Measurements from ENCODE around the gene DHRS1.
"Not testable (repeated sequence)": the region's sequence is repeated elsewhere in the genome, so short reads cannot be mapped to it uniquely, and the experiment has no call there.

The DHRS1 gene

DNA sequence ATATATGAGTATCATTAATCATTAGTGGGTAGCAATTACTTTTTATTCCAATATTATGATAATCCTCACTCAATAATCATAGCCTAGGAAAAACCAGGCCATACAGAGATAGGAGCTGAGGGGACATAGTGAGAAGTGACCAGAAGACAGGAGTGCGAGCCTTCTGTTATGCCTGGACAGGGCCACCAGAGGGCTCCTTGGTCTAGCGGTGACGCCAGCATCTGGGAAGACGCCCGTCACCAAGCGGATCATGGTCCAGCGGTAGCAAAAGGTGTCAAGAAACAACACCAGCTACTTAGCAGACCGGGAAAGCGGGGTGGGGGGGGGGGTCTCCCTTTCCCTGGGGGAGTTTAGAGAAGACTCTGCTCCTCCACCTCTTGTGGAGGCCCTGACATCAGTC lies 28.3 kb upstream of the DHRS1 start:
- not testable (repeated sequence) for DNase-seq (ENCODE audit: low spot score)

DNA sequence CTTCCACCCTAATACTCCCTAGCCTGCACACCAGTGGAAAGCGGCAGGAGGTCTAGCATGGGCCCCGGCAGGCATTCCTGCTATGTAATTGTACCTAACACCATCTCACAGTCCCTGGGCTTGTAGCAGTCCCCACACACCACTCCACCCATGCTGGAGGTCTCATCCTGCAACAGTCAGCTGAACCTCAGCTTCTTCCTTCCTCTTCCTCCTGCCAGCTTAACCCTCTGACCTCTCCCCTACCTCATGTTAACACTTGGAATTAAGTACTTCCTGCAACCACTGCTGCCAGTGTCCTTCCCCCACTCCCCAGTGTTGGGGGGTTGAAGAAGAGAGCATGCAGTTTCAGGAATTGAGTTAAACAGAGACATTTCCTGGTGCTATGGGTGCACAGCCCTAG lies 27.7 kb upstream of the DHRS1 start:
- DNase-seq (ENCODE audit: low spot score) = no peak

DNA sequence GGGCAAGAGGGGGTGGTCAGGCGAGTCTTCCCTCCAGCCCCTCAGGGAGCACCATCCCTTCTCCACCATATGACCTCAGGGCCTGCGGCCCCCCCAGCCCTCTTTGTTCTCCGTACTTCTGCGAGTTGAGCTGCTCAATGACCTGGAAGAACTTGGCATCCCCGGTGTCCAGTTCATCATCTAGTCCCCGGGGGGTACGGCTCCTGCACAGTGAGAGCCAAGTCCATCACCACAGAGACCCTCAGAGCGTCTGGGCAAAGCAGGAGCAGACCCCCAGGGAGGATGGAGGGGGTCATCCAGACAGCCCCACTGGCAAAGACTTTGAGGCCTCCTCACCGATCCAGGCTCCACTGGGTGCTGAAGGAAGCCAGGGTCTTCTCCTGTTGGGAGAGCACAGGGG lies 26.4 kb upstream of the DHRS1 start:
- no peak for DNase-seq (ENCODE audit: low spot score)

DNA sequence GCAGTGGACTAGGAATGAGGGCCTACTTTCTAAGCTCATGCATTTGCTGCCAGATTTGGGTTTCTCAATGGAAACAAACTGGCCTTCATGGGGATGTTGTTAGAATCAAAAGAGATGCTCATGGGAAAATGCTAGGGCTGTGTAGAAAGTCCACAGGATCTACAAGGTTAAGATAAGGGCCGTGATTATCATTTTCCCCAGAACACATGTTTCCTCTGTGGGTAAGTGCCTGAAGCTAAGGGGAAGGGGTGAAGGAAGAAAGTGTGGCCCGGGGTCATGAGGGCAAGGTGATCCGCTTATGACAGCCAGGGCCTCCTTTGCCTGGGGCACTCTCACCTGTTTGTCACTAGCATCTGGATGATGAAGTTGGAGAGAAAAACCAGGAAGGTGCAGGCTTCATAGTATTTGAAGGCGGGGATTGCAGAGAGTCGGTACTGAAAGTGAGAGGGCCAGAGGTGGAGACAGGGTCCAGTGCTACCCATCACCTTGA lies 25.5 kb upstream of the DHRS1 start:
- no peak for DNase-seq (ENCODE audit: low spot score)

- no peak for DNase-seq (ENCODE audit: low spot score)
These were observed 24.4 kb upstream of the DHRS1 start for GRCh38 chr14:24324024-24324423.

DNA sequence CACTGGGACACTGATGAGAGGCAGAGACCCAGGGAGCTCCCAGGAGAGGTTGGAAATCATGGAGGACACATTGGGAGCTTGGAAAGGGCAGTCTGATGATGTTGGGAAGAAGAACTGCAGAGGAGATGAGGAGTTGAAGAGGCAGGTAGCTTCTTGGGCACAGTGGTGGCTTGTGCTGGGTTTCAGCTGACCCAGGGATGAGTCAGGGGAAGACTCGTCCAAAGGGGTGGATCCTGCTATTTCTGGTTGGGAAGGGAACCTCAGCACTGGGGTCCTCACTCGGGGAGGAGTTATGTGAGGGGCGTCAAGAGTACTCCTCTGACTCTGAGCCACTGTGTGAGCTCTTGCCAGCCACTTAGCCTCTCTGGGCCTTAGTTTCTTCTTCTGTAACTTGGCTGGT lies 23.8 kb upstream of the DHRS1 start:
- peak; percentile 49 for DNase-seq (ENCODE audit: low spot score)

DNA sequence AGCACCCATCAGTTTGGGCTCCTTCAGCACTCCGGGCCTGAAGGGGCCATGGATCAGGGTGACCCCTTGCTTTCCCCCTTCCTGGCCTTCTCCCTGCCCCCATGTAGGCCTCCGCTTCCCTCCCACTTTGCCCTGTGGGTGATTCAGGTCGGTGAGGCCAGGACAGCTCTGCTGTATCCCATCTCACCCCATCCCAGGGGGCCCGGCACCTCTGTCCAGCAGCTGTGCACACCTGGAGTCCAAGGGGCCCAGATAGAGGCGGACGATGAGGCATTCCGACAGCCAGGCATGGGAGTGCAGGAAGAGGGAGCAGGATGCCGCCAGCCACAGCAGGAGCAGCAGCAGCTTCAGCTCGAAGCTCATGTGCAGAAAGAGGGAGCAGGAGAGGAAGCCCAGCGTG lies 23.1 kb upstream of the DHRS1 start:
- no peak for DNase-seq (ENCODE audit: low spot score)

DNA sequence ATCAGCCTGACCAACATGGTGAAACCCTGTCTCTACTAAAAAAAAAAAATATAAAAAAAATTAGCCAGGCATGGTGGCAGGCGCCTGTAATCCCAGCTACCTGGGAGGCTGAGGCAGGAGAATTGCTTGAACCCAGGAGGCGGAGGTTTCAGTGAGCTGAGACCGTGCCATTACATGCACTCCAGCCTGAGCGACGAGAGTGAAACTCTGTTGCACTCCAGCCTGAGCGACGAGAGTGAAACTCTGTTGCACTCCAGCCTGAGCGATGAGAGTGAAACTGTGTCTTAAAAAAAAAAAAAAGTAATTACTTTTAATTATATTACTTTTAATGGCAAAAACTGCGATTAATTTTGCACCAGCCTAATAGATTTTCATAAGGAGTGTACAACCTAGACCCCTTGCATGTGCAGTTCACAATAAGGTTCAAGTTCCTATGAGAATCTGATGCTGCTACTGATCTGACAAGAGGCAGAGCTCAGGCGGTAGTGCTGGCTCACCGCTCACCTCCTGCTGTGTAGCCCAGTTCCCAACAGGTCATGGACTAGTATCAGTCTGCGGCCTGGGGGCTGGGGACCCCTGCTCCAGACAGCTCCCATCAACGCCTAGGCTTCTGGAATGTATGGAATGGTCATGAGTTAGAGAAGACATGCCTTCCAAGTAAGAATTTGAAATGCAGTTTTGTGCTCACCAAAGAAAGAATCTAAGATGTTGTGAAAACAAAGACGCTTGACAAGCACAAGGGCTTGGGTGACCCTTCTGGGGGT lies 21.8 kb upstream of the DHRS1 start:
- DNase-seq (ENCODE audit: low spot score) = no peak

GRCh38 chr14:24317141-24317928 lies 17.8 kb upstream of the DHRS1 start:
- peak; percentile 56 for DNase-seq (ENCODE audit: low spot score)

GRCh38 chr14:24316597-24316950 lies 17.0 kb upstream of the DHRS1 start:
- DNase-seq (ENCODE audit: low spot score) = no peak

- DNase-seq (ENCODE audit: low spot score) = peak; percentile 39
These were observed 16.4 kb upstream of the DHRS1 start for GRCh38 chr14:24315807-24316596.

GRCh38 chr14:24315243-24315806 lies 15.7 kb upstream of the DHRS1 start:
- no peak for DNase-seq (ENCODE audit: low spot score)

DNA sequence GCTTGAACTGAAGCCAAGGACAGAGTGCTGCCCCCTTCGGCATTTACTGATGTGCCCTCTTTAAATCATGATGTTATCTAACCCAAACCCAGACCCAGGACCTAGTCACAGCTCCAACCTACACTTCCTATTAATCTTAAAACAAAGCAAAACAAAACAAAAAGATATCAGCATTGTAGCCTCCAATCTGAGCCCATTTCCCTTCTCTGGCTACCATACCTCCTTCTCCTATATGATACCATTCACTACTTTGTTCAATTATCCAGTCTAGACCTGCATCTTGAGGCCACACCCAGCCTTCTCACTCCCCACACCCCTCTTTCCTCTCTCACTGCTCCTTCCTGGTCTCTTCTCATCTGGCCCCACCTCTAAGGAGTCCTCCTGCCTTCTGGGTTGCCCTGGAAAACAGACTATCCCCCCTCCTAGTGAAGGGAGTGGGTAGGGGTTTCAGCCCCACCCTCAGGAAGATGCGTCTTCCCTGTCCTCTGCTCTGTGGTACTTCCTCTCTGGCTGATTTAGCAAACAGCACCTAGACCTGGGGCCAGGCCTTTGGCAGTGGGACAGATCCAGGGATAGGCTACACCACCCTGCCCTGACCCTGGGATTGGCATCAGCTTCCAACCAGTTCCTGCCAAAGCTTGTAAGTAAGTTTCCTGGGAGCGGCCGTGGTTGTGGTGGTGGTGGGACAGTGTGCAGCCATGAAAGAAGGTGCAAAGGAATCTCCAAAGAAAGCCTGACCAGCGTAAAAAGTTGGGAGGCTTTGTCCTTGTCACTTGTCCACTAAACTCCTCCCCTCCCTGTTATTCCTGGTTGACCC lies 15.0 kb upstream of the DHRS1 start:
- no peak for DNase-seq (ENCODE audit: low spot score)

GRCh38 chr14:24313913-24314312 lies 14.3 kb upstream of the DHRS1 start:
- no peak for DNase-seq (ENCODE audit: low spot score)

DNA sequence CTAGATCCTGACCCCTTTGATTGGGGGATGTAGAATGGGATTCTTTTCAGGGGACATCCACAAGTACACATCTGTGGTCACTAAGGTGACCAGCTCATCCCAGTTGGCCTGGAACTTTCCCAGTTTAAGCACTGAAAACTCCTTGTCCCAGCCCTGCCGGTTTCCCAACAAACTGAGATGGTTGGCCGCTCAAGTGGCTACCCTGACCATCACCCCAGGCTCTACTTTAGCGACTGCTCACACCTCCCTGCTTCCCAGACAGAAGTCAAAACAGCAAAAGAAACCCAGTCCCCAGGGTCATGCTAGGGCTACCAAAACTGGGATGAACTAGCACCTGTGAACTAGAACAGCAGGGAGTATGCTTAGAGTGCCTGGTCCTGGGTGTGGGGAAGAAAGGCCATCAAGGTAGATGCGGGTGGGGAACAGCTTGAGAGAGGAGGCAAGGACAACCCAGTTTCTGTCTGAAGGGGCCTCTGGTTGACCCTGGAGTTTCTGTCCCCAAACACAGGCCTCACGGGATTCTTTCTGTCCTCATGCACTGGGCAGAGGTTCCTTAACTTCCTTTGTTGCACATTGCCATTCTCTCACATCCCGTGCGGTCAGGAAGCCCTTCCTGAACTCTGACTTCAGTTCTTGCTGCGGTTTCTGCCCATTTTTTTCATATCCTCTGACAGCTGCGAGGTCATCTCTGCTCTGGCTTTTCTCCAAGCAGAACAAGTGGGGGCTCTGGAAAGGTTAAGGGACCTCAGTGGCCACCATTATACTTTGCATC lies 13.3 kb upstream of the DHRS1 start:
- DNase-seq (ENCODE audit: low spot score) = no peak

GRCh38 chr14:24311837-24312615 lies 12.4 kb upstream of the DHRS1 start:
- peak; percentile 31 for DNase-seq (ENCODE audit: low spot score)

DNA sequence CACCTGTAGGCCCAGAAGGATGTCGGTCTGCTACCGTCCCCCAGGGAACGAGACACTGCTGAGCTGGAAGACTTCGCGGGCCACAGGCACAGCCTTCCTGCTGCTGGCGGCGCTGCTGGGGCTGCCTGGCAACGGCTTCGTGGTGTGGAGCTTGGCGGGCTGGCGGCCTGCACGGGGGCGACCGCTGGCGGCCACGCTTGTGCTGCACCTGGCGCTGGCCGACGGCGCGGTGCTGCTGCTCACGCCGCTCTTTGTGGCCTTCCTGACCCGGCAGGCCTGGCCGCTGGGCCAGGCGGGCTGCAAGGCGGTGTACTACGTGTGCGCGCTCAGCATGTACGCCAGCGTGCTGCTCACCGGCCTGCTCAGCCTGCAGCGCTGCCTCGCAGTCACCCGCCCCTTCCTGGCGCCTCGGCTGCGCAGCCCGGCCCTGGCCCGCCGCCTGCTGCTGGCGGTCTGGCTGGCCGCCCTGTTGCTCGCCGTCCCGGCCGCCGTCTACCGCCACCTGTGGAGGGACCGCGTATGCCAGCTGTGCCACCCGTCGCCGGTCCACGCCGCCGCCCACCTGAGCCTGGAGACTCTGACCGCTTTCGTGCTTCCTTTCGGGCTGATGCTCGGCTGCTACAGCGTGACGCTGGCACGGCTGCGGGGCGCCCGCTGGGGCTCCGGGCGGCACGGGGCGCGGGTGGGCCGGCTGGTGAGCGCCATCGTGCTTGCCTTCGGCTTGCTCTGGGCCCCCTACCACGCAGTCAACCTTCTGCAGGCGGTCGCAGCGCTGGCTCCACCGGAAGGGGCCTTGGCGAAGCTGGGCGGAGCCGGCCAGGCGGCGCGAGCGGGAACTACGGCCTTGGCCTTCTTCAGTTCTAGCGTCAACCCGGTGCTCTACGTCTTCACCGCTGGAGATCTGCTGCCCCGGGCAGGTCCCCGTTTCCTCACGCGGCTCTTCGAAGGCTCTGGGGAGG lies 11.3 kb upstream of the DHRS1 start, which contains the start of gene LTB4R:
Gene LTB4R (plus strand): TSS at position 857 of the 959 bp plus-strand sequence. CDS start 4,150 bp downstream, outside the sequence.
- DNase-seq (ENCODE audit: low spot score) = peak; percentile 93

DNA sequence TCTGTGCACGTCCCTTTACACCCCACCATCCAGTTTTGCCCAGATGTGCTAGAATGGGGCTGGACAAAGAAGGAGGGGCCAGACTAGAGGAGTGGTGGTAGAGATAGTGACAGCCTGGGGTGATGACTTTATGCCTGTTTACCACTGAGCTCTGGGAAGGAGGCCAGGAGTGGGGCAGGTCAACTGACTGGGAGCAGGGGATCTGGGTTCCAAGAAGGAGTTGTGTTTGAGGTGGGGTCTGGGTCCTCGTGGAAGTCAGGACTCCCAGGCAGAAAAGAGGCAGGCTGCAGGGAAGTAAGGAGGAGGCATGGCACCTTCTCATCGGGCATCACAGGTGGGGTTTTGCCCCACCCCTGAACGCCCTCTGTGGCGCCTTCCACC lies 10.7 kb upstream of the DHRS1 start:
- DNase-seq (ENCODE audit: low spot score) = no peak
